Heart left ventricle (tissue), 16 donors: ENCODE results near the gene CRYGA. TPM values are rescaled to one million over a fixed set of nuclear protein-coding genes. Genes with fewer than 3 reads are reported as not detected.

Experiments used
- ATAC-seq, 4 donors: fragments of 200-7000 bp; cut with Tn5 transposase; one replicate each; pipeline ENCODE4 v1.9.1; 2020 to 2022; ENCODE audit warnings: moderate library complexity in 4 of 4, mild to moderate bottlenecking in 3 of 4, moderate number of reproducible peaks in 1 of 4
- DNase-seq, 5 donors: peaks; one replicate each; pipeline ENCODE4 v3.0.0-alpha.2; 2020
- H3K27ac ChIP-seq, 12 donors: fragments of 200-600 bp; sonication (generic) in 4 of 12; one replicate each; pipeline versions ENCODE4 v1.5.0 to v1.8.0; 2016 to 2022; ENCODE audit warnings: mild to moderate bottlenecking in 2 of 12
- H3K27me3 ChIP-seq, 9 donors: fragments of 200-600 bp; sonication (generic) in 2 of 9; one replicate each; pipeline versions ENCODE4 v1.5.1 to v1.8.0; 2016 to 2022; ENCODE audit warnings: mild to moderate bottlenecking in 3 of 9
- H3K36me3 ChIP-seq, 9 donors: fragments of 200-600 bp; sonication (generic) in 2 of 9; one replicate each; pipeline versions ENCODE4 v1.5.0 to v1.8.0; 2018 to 2022; ENCODE audit warnings: mild to moderate bottlenecking in 2 of 9
- H3K4me1 ChIP-seq, 12 donors: fragments of 200-600 bp; sonication (generic) in 4 of 12; one replicate each; pipeline versions ENCODE4 v1.5.0 to v1.8.0; 2016 to 2022; ENCODE audit warnings: mild to moderate bottlenecking in 3 of 12
- H3K4me3 ChIP-seq, 12 donors: fragments of 200-600 bp; sonication (generic) in 4 of 12; one replicate each; pipeline versions ENCODE4 v1.5.0 to v1.8.0; 2017 to 2022; ENCODE audit warnings: mild to moderate bottlenecking in 9 of 12, moderate library complexity in 4 of 12
- H3K9me3 ChIP-seq, 12 donors: fragments of 200-600 bp; sonication (generic) in 4 of 12; one replicate each; pipeline versions ENCODE4 v1.5.0 to v1.8.0; 2016 to 2022; ENCODE audit warnings: mild to moderate bottlenecking in 1 of 12
- CTCF ChIP-seq, 12 donors: fragments of 200-600 bp; sonication (generic) in 4 of 12; IDR thresholded peaks; one replicate each; pipeline versions ENCODE4 v1.5.0 to v1.8.0; 2018 to 2022; ENCODE audit warnings: antibody characterized with exemption in 12 of 12, mild to moderate bottlenecking in 5 of 12
- POLR2A ChIP-seq, 2 donors: fragments of 450-650 bp; IDR thresholded peaks; one replicate each; pipeline ENCODE4 v1.6.1; 2017; ENCODE audit warnings: antibody characterized with exemption in 2 of 2, mild to moderate bottlenecking in 2 of 2, moderate library complexity in 2 of 2
- WGBS, 4 donors: extraction: QIAGEN DNeasy Blood & Tissue Kit in 2 of 4; methylation state at CpG; one replicate each; pipeline versions ENCODE4 v1.1.5 to v1.1.7; 2013 to 2018; 5-methylcytosine and 5-hydroxymethylcytosine counted together
- intact Hi-C, 10 donors: fragments of 100-400 bp; cut with DNase I; formaldehyde crosslinking; loops; one replicate each; pipeline versions ENCODE4 v1.11.1 to v1.14.2; 2022
- polyA plus RNA-seq, 2 donors: library from polyadenylated mRNA; stranded (reverse); fragments of 200-250 nt; gene quantifications; one replicate each; pipeline ENCODE4 v1.2.3, GENCODE V29; 2013
- total RNA-seq, 9 donors: library from RNA; depleted of rRNA in 2 of 9; stranded (reverse); fragments of >200 nt in 2 of 9; fragmentation: NEBNext Ultra II Directional in 3 of 9; extraction: Animal tissue kit (Norgen Biotek cat#: 25700) in 3 of 9; gene quantifications; one replicate each; pipeline versions ENCODE4 v1.1.0 to v1.2.4, GENCODE V29; 2016 to 2023
- donor health status: ischemic (EF 13 %, LVEDD 7.1; RV severe dilation, severe dysfunction).
- donor health status: healthy with polysubstance abuse.
- donor health status: DM: no; HTN: yes; CAD: no.
- donor health status: DM: no; HTN: no; CAD: no.
- donor health status: ischemic (EF 25% LVEDD 6.9; RV normal size, moderate dysfunction).
- donor health status: ischemic (EF 25% LVEDD 5.7; RV mildly dilated, moderate dysfunction).
- donor health status: healthy.
- donor health status: DM: yes; HTN: yes; CAD: no.
- donor health status: ischemic (EF 35%, LVEDD 5.7; RV mildly dilated, moderate dysfunction).
- donor health status: nonischemic (EF 11% LVEDD 7.7; RV severe dilation, severe dysfunction).
- donor health status: DM: yes; HTN: yes; CAD: no.
- donor health status: PGD.
- donor health status: ischemic (EF 29% LVEDD 5.4; RV normal size, mild dysfunction).
- donor health status: nonischemic (EF 23%, LVEDD 6.1; RV moderate dilation, normal function).

Gene CRYGA
- total and polyA plus RNA-seq, 11 donors: not detected

GRCh38 chr2:208156439-208156838 lies 7.0 kb downstream of the CRYGA start:
- Histone ChIP-seq H3K4me3 (no peak overlapping the region), H3K4me1 (no peaks in the 10 kb centered on the region), H3K36me3 (no peaks in the 10 kb centered on the region), H3K27ac (no peak overlapping the region), H3K27me3 (no peaks in the 10 kb centered on the region), H3K9me3 (peaks cover 0 to 7% (median 0%) of the 10 kb centered on the region in 12 donors)
- DNase-seq: no peak
- ATAC-seq: no peak
- intact Hi-C loops: no loop called here
- TF ChIP-seq POLR2A (IDR thresholded peaks at IDR 0.05): no peak
- no peak for TF ChIP-seq CTCF (IDR thresholded peaks at IDR 0.05)
- 70 to 78% (median 72%) methylated on average over 2 of the region's 2 CpGs for WGBS, 4 donors

- H3K27me3 ChIP-seq: no peaks in the 10 kb centered on the region
- no peak overlapping the region for H3K4me3 ChIP-seq
- H3K36me3 ChIP-seq: no peaks in the 10 kb centered on the region
- H3K4me1 ChIP-seq: no peaks in the 10 kb centered on the region
- TF ChIP-seq CTCF (IDR thresholded peaks at IDR 0.05): no peak
- TF ChIP-seq POLR2A (IDR thresholded peaks at IDR 0.05): no peak
- no peak for ATAC-seq
- no peak overlapping the region for H3K27ac ChIP-seq
- peaks cover 0 to 7% (median 0%) of the 10 kb centered on the region in 12 donors for H3K9me3 ChIP-seq
- intact Hi-C loops: no loop called here
- DNase-seq: no peak
These were observed 10.2 kb downstream of the CRYGA start for GRCh38 chr2:208153156-208153555.

- no peak for ATAC-seq
- 81 to 92% (median 89%) methylated on average over 1 of the region's 1 CpG for WGBS, 4 donors
These were observed 12.4 kb downstream of the CRYGA start for GRCh38 chr2:208150956-208151355.

GRCh38 chr2:208150094-208150493 lies 13.3 kb downstream of the CRYGA start:
- DNase-seq (no peak), ATAC-seq (no peak)
- H3K27ac ChIP-seq: no peak overlapping the region
- TF ChIP-seq CTCF (IDR thresholded peaks at IDR 0.05): no peak
- no peak for TF ChIP-seq POLR2A (IDR thresholded peaks at IDR 0.05)
- intact Hi-C loops: no loop called here
- no peak overlapping the region for H3K4me3 ChIP-seq
- H3K27me3 ChIP-seq: no peaks in the 10 kb centered on the region
- H3K4me1 ChIP-seq: no peaks in the 10 kb centered on the region
- H3K36me3 ChIP-seq: no peaks in the 10 kb centered on the region
- peaks cover 0 to 7% (median 0%) of the 10 kb centered on the region in 12 donors for H3K9me3 ChIP-seq

More at GRCh38 chr2:208150956-208151355, 12.4 kb downstream of the CRYGA start:
- no peak for TF ChIP-seq POLR2A (IDR thresholded peaks at IDR 0.05)
- TF ChIP-seq CTCF (IDR thresholded peaks at IDR 0.05): no peak
- H3K27ac ChIP-seq: no peak overlapping the region
- H3K9me3 ChIP-seq: peaks cover 0 to 7% (median 0%) of the 10 kb centered on the region in 12 donors
- H3K36me3 ChIP-seq: no peaks in the 10 kb centered on the region
- DNase-seq: no peak
- no peaks in the 10 kb centered on the region for H3K4me1 ChIP-seq
- H3K27me3 ChIP-seq: no peaks in the 10 kb centered on the region
- no peak overlapping the region for H3K4me3 ChIP-seq
- intact Hi-C loops: no loop called here
